ENCODE measurements around the gene SENP7.

GRCh38 chr3:101278727-101279126 is 234.3 kb downstream of the SENP7 start:
- TF ChIP-seq POLR2AphosphoS5 (IDR thresholded peaks at IDR 0.05; ENCODE audit: low read depth) (no peak), EZH2 (IDR thresholded peaks at IDR 0.05; ENCODE audit: low read depth, unreplicated experiment) (no peak), CTCF (conservative IDR thresholded peaks at IDR 0.05; ENCODE audit: low read depth in 2 of 2) (no peak), CREB1 (CRISPR knock-in tag; IDR thresholded peaks at IDR 0.05; ENCODE audit: low read depth) (no peak), EZH2phosphoT487 (IDR thresholded peaks at IDR 0.05; ENCODE audit: unreplicated experiment) (no peak), JUNB (IDR thresholded peaks at IDR 0.05; ENCODE audit: unreplicated experiment) (no peak), REST (IDR thresholded peaks at IDR 0.05; ENCODE audit: unreplicated experiment) (no peak), NANOG (IDR thresholded peaks at IDR 0.05; ENCODE audit: borderline replicate concordance) (no peak), ZNF462 (CRISPR knock-in tag; IDR thresholded peaks at IDR 0.05) (no peak), ETS1 (IDR thresholded peaks at IDR 0.05) (no peak)
